ENCODE data around the gene ERGIC1.
"Not testable (repeated sequence)": the region's sequence is repeated elsewhere in the genome, so short reads cannot be mapped to it uniquely, and the experiment has no call there.

The ERGIC1 gene

GRCh38 chr5:172830275-172830799 is 3.7 kb upstream of the ERGIC1 start:
- DNase-seq (ENCODE audit: low read depth): no peak

GRCh38 chr5:172830876-172831662 is 3.0 kb upstream of the ERGIC1 start:
- DNase-seq (ENCODE audit: low read depth): no peak

GRCh38 chr5:172832383-172833315 is 1.4 kb upstream of the ERGIC1 start:
- DNase-seq (ENCODE audit: low read depth): no peak

- DNase-seq (ENCODE audit: low read depth): no peak
Measured at GRCh38 chr5:172833372-172833685, 722 bp upstream of the ERGIC1 start.

- DNase-seq (ENCODE audit: low read depth): no peak
Measured at GRCh38 chr5:172834415-172835289, 601 bp downstream of the ERGIC1 start.

GRCh38 chr5:172835290-172835993 is 1.4 kb downstream of the ERGIC1 start:
- DNase-seq (ENCODE audit: low read depth): no peak

DNA sequence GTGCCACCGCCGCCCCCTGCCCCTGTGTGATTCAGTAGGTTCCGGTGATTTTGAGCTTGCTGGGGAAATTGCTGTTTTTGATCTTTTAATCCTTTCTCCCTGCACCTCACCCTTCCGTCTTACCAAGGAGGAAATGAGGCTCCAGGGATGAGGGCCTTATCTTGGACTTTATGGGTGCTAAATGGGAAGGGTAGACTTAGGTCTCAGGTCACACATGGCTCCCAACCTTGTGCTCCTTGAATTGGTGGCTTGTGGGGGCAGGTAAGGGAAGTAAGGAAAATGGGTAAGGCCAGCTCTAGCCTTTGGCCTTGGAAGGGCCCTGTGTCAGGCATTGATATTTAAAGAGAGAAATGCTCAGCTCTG is 1.9 kb downstream of the ERGIC1 start:
- DNase-seq (ENCODE audit: low read depth): no peak

DNA sequence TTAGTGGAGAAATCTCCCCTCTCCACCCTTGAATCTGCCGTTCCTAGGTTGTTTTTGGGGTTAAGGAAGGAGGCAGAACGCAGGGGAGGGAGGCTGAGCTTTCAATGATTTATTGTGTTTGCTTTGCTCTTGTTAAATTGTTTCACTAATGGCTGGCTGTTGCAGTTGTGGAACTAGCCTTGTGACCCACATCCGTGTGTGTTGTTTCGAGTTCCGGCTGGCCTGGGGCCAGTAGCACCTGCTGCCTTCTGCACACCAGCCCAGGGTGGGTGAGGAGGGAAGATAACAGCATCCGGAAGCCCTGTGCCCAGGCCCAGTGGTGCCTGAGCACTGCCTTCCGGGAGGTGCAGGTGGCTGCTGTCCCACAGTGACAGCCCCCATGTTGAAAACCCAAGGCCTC is 3.6 kb downstream of the ERGIC1 start:
- no peak for DNase-seq (ENCODE audit: low read depth)

- no peak for DNase-seq (ENCODE audit: low read depth)
Measured at GRCh38 chr5:172838151-172838875, 4.3 kb downstream of the ERGIC1 start.

- no peak for DNase-seq (ENCODE audit: low read depth)
Measured at GRCh38 chr5:172839669-172840431, 5.8 kb downstream of the ERGIC1 start.

DNA sequence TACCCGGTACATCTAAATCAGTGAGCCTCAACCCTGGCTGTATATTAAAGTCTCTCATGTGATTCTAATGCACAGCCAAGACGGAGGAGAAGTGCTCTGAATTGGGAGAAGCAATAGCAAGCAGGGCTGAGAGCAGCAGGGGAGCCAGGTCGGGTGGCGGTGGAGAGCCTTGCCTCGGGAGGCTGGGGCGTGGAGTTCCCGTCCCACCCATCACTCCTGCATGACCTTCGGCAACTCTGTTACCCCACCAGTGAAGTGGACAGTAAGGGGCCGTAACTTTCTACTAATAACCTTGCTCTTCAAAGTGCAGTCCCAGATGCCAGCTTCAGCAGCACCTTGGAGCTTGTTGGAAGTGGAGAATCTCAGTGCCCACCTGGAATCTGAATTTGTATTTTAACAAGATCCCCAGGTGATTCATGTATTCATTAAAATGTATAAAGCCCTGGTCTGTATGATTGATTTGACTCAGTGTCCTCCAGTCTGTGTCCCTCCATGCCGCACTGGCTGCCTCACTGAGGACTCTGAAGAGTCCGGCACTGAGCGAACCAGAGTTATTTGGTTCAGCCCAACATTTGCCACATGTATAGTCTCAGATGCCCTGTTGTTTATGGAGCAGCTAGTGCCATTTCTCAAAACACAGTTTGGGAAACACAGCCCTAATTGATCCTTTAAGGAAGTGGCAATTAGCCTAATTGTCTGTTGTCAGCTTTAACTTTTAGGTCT is 6.5 kb downstream of the ERGIC1 start:
- no peak for DNase-seq (ENCODE audit: low read depth)

DNA sequence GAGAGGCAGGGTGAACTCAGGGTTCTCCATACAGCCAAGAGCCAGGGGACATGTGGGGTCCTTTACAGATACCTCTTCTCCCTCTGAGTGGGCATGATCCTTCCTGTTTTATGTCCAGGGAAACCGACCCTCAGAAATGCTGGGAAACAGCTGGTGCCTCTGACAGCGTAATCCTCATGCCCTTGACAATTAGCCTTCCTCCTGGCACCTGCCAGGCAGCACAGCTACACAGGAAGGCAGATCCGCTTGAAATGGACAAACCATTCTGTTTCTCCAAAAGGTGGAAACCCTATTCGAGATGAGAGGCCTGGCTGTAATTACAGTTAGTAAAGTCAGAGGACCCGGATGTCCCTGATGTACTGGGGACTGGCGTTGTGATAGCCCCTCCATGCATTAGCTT is 7.2 kb downstream of the ERGIC1 start:
- DNase-seq (ENCODE audit: low read depth): no peak

GRCh38 chr5:172843825-172844576 is 9.9 kb downstream of the ERGIC1 start:
- no peak for DNase-seq (ENCODE audit: low read depth)

GRCh38 chr5:172844577-172844838 is 10.5 kb downstream of the ERGIC1 start:
- no peak for DNase-seq (ENCODE audit: low read depth)

DNA sequence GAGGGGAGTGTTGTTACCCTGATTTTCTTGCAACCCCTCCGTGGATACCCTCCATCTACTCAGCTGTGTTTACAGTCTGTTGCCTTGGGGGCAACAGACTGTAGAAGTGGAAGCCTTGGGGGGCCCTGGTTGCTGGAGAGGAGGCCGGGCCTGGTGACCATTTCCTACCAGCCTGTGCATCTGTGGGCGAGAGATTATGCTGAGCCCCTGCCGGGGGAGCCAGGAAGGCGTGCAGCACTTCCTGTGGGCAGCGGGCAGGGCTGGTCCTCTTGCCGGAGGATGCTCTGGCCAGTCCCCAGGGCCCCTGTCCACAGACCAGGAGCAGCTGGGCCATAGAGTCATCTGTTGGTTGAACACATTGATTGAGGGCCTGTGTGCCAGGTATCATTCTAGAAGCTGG is 11.1 kb downstream of the ERGIC1 start:
- no peak for DNase-seq (ENCODE audit: low read depth)

DNA sequence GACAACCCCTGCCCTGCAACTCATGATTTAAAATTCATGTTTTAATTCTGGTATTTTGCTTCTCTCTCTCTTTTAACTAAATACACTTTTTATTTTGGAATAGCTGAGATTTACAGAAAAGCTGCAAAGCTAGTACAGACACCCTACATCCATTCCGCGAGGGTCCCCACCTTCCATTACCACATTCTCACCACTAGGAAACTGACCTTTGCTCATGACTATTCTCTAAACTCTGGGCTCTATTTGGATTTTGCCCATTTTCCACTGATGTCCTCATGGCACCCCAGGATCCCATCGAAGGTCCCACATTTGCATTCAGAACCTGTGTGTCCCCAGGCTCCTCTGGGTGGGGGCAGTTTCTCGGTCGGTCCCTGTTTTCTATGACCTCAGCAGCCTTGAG is 11.5 kb downstream of the ERGIC1 start:
- DNase-seq (ENCODE audit: low read depth): no peak

GRCh38 chr5:172846249-172846648 is 12.2 kb downstream of the ERGIC1 start:
- DNase-seq (ENCODE audit: low read depth): no peak

DNA sequence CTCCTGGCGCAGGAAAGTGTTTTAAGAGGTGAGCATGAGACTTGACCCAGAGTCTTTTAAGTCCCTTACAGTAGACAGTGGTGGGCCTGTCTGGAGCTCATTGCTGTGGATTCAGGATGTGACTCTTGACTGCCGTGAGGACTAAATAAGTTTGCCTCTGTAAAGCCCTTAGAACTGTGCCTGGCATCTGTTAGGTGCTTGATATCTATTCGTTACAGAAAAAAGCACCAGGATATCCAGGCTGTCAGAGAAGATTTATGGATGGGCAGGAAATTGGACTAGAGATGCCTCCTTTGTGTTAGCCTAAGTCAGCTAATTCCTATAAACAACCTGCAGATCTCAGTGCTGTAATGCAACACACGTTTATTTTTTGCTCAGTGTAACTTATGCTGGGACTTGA is 12.6 kb downstream of the ERGIC1 start:
- DNase-seq (ENCODE audit: low read depth): no peak

DNA sequence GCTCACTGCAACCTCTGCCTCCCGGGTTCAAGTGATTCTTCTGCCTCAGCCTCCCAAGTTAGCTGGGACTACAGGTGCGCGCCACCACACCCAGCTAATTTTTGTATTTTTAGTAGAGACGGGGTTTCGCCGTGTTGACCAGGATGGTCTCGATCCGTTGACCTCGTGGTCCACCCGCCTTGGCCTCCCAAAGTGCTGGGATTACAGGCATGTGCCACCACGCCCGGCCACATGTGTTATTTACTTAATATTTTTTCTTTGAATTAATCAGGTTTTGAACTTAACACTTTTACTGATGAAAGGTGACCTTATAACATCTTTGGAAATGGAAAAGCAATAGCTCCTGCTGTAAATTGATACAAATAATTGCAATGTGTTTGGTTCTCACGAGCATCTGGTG is 13.5 kb downstream of the ERGIC1 start:
- DNase-seq (ENCODE audit: low read depth): not testable (repeated sequence)
